Measurements from ENCODE around the gene HRAS. TPM values are rescaled to one million over a fixed set of nuclear protein-coding genes. Genes with fewer than 3 reads are reported as not detected.
A peak's percentile ranks its signal among the peaks of the same experiment; 100 is the strongest.

HRAS gene
- total RNA-seq, 1 experiment from 2014 or later: 69.0 TPM

GRCh38 chr11:561148-562003, 26.0 kb upstream of the HRAS start:
- TF ChIP-seq CTCF (IDR thresholded peaks at IDR 0.05; ENCODE audit: insufficient read depth in 1 of 2, low read depth in 1 of 2, low read length in 1 of 2, severe bottlenecking in 1 of 2, unreplicated experiment in 1 of 2): no peak
- ChIA-PET POLR2A (interaction anchor here (0.6 to 1.2 kb wide), 4 partner anchors 15 to 258 kb away, joined by 3 to 12 read pairs (median 6); partner anchors contain the start of genes PHRF1 and TMEM80), CTCF (no interaction called here)
- Histone ChIP-seq H3K9me3 (no peaks in the 10 kb centered on the region), H3K4me1 (peaks cover 44% of the 10 kb centered on the region), H3K36me3 (ENCODE audit: control insufficient read depth, insufficient read depth, low read length) (peaks cover 8% of the 10 kb centered on the region), H3K4me3 (ENCODE audit: low read depth, low read length) (peak overlapping the region; percentile 51), H3K27me3 (replicated peaks; ENCODE audit: control insufficient read depth, insufficient read depth, low read length) (no peaks in the 10 kb centered on the region)
- Mint-ChIP-seq H3K27me3 (ENCODE audit: insufficient read depth, unreplicated experiment) (no peaks in the 10 kb centered on the region), H3K4me3 (ENCODE audit: unreplicated experiment) (peak overlapping the region; percentile 90), H3K27ac (ENCODE audit: unreplicated experiment) (peak overlapping the region; percentile 78), H3K4me1 (ENCODE audit: low read depth, unreplicated experiment) (peaks cover 14% of the 10 kb centered on the region), H3K9me3 (ENCODE audit: unreplicated experiment) (no peaks in the 10 kb centered on the region), H3K36me3 (ENCODE audit: insufficient read depth, unreplicated experiment) (peaks cover 60% of the 10 kb centered on the region)
- no TSS peak for BruUV-seq (replicated peaks)
- intact Hi-C loops (cut with micrococcal nuclease; ENCODE audit: unreplicated experiment): loop anchor here (2.0 to 10.0 kb wide), 3 partner anchors 15 to 133 kb away; partner anchors contain the start of genes DEAF1, PHRF1 and TMEM80
- DNase-seq: peak; percentile 88 to 94

- peaks cover 36% of the 10 kb centered on the region for H3K4me1 ChIP-seq
- Mint-ChIP-seq H3K36me3 (ENCODE audit: insufficient read depth, unreplicated experiment) (peaks cover 54% of the 10 kb centered on the region), H3K27ac (ENCODE audit: unreplicated experiment) (peak within 1 kb of the TSS; percentile 78), H3K4me3 (ENCODE audit: unreplicated experiment) (peak within 1 kb of the TSS; percentile 90), H3K4me1 (ENCODE audit: low read depth, unreplicated experiment) (peaks cover 14% of the 10 kb centered on the region), H3K27me3 (ENCODE audit: insufficient read depth, unreplicated experiment) (no peaks in the 10 kb centered on the region), H3K9me3 (ENCODE audit: unreplicated experiment) (no peaks in the 10 kb centered on the region)
- DNase-seq: peak; percentile 96 to 98
- intact Hi-C loops (cut with micrococcal nuclease; ENCODE audit: unreplicated experiment): loop anchor here (1.0 to 10.0 kb wide), 4 partner anchors 8 to 134 kb away; partner anchors contain the start of genes DEAF1, PHRF1 and TMEM80
- H3K9me3 ChIP-seq: no peaks in the 10 kb centered on the region
- BruUV-seq (replicated peaks): no TSS peak
- ChIA-PET POLR2A (interaction anchor here (1.2 to 1.4 kb wide), 2 partner anchors 15 kb away, joined by 7 to 10 read pairs; partner anchors contain the start of gene PHRF1), CTCF (interaction anchor here (0.7 to 1.5 kb wide), 2 partner anchors 15 to 173 kb away, joined by 4 read pairs; no protein-coding TSS in a partner anchor)
- peaks cover 8% of the 10 kb centered on the region for H3K36me3 ChIP-seq (ENCODE audit: control insufficient read depth, insufficient read depth, low read length)
- no peak for TF ChIP-seq CTCF (IDR thresholded peaks at IDR 0.05; ENCODE audit: insufficient read depth in 1 of 2, low read depth in 1 of 2, low read length in 1 of 2, severe bottlenecking in 1 of 2, unreplicated experiment in 1 of 2)
- H3K4me3 ChIP-seq (ENCODE audit: low read depth, low read length): peak within 1 kb of the TSS; percentile 68
- no peaks in the 10 kb centered on the region for H3K27me3 ChIP-seq (replicated peaks; ENCODE audit: control insufficient read depth, insufficient read depth, low read length)
Measured at GRCh38 chr11:560305-561147, 25.1 kb upstream of the HRAS start, which contains the start of the genes LMNTD2 and RASSF7. TSS of gene LMNTD2 (minus strand) at chr11:560738. CDS start at chr11:560716, 22 bp downstream. TSS of gene RASSF7 (plus strand) at chr11:560970. CDS start at chr11:561769, 799 bp downstream.
